CD4-positive, alpha-beta T cell (primary cell): Measurements from ENCODE around the gene MFAP5. TPM values are rescaled to one million over a fixed set of nuclear protein-coding genes. Genes with fewer than 3 reads are reported as not detected.

ENCODE experiments used
- ATAC-seq: fragments of 200-7000 bp; cut with Tn5 transposase; one replicate; pipeline ENCODE4 v1.10.0; 2022; ENCODE audit warnings: mild to moderate bottlenecking; ENCODE audit not compliant: poor library complexity
- CTCF ChIA-PET: fragments of 350-600 bp; sonication (Branson Sonifier 250); formaldehyde crosslinking; loops from one replicate; lab custom pipeline; 2021; ENCODE audit warnings: antibody characterized with exemption, inconsistent platforms; lab: Charles Lee
- POLR2A ChIA-PET: fragments of 350-600 bp; sonication (Branson Sonifier 250); formaldehyde crosslinking; loops from one replicate; lab custom pipeline; 2021; ENCODE audit warnings: antibody characterized with exemption, inconsistent platforms; lab: Charles Lee
- DNase-seq, 14 experiments: peaks; one replicate each; pipeline ENCODE4 v3.0.0-alpha.2; 2013 to 2020; ENCODE audit warnings: mixed read lengths in 2 of 14
- H3K27ac ChIP-seq, 2 donors: one replicate each; pipeline versions ENCODE4 v1.5.1 to v1.7.0; 2013; ENCODE audit warnings: low read length in 2 of 2, low read depth in 1 of 2, mild to moderate bottlenecking in 1 of 2
- H3K27me3 ChIP-seq, 2 experiments: 1 replicate in 1 of 2; 2 replicates in 1 of 2; pipeline versions ENCODE4 v1.6.1 to v1.7.0; 2013; ENCODE audit warnings: low read length in 2 of 2, control low read depth in 1 of 2, mild to moderate bottlenecking in 1 of 2, moderate library complexity in 1 of 2; ENCODE audit not compliant: insufficient read depth in 2 of 2, control insufficient read depth in 1 of 2
- H3K36me3 ChIP-seq: one replicate; pipeline ENCODE4 v1.6.1; 2013; ENCODE audit warnings: low read length, control low read depth; ENCODE audit not compliant: insufficient read depth
- H3K4me1 ChIP-seq: one replicate; pipeline ENCODE4 v1.6.1; 2013; ENCODE audit warnings: low read length, control low read depth; ENCODE audit not compliant: insufficient read depth
- H3K4me3 ChIP-seq: one replicate; pipeline ENCODE4 v1.5.1; 2013; ENCODE audit warnings: mild to moderate bottlenecking, low read length, moderate library complexity
- H3K9me3 ChIP-seq, 2 experiments: 1 replicate in 1 of 2; 2 replicates in 1 of 2; pipeline versions ENCODE4 v1.6.1 to v1.7.0; 2013; ENCODE audit warnings: low read length in 2 of 2, mild to moderate bottlenecking in 2 of 2, control low read depth in 1 of 2, moderate library complexity in 1 of 2; ENCODE audit not compliant: control insufficient read depth in 1 of 2, insufficient read depth in 1 of 2
- H3K27ac Mint-ChIP-seq: one replicate; pipeline ENCODE4 v1.8.0; 2020; ENCODE audit warnings: mixed read lengths
- H3K27me3 Mint-ChIP-seq: one replicate; pipeline ENCODE4 v1.8.0; 2021; ENCODE audit warnings: mixed read lengths
- H3K36me3 Mint-ChIP-seq: one replicate; pipeline ENCODE4 v1.8.0; 2021; ENCODE audit warnings: low read depth, mixed read lengths
- H3K4me1 Mint-ChIP-seq: one replicate; pipeline ENCODE4 v1.8.0; 2021; ENCODE audit warnings: low read depth, mixed read lengths
- H3K4me3 Mint-ChIP-seq: one replicate; pipeline ENCODE4 v1.8.0; 2020; ENCODE audit warnings: mild to moderate bottlenecking, mixed read lengths
- H3K9me3 Mint-ChIP-seq: one replicate; pipeline ENCODE4 v1.8.0; 2020; ENCODE audit warnings: mixed read lengths
- CTCF ChIP-seq: fragments of 200-600 bp; IDR thresholded peaks from one replicate; pipeline ENCODE4 v1.8.0; 2022; ENCODE audit warnings: antibody characterized with exemption, mild to moderate bottlenecking
- intact Hi-C, 2 experiments: fragments of 100-400 bp; cut with DNase I in 1 of 2; cut with micrococcal nuclease in 1 of 2; formaldehyde crosslinking; loops; one replicate each; pipeline versions ENCODE4 v1.15.1 to v1.9.0; 2023 to 2025; cut with DNase I, micrococcal nuclease
- total RNA-seq, 174 experiments: library from RNA in 2 of 174; stranded (reverse) in 2 of 174; gene quantifications; one replicate each; pipeline ENCODE4 v1.2.3 and lab custom pipeline; 2021 to 2026

MFAP5 gene
- total RNA-seq, 2 experiments from 2014 or later: not detected

GRCh38 chr12:8661016-8661415, 1.6 kb downstream of the MFAP5 start:
- no peaks in the 10 kb centered on the region for H3K36me3 Mint-ChIP-seq
- no peak for ATAC-seq
- POLR2A ChIA-PET: no interaction called here

GRCh38 chr12:8658346-8658745, 4.3 kb downstream of the MFAP5 start:
- no peaks in the 10 kb centered on the region for H3K4me1 Mint-ChIP-seq
- POLR2A ChIA-PET: no interaction called here
- no peaks in the 10 kb centered on the region for H3K27me3 Mint-ChIP-seq
- no peak overlapping the region for H3K4me3 Mint-ChIP-seq
- DNase-seq (no peak), ATAC-seq (no peak)
- Histone ChIP-seq H3K4me1 (no peaks in the 10 kb centered on the region), H3K27ac (no peak overlapping the region), H3K36me3 (no peaks in the 10 kb centered on the region), H3K27me3 (no peaks in the 10 kb centered on the region), H3K9me3 (peaks cover 0 to 5% of the 10 kb centered on the region in 2 experiments), H3K4me3 (no peak overlapping the region)
- no peak overlapping the region for H3K27ac Mint-ChIP-seq
- intact Hi-C loops: no loop called here
- TF ChIP-seq CTCF: no peak
- CTCF ChIA-PET: interaction anchor here (0.6 kb wide), 1 partner anchor 9 kb away, joined by 3 read pairs; no protein-coding TSS in a partner anchor
- H3K9me3 Mint-ChIP-seq: no peaks in the 10 kb centered on the region
- no peaks in the 10 kb centered on the region for H3K36me3 Mint-ChIP-seq

More at GRCh38 chr12:8661016-8661415, 1.6 kb downstream of the MFAP5 start:
- H3K4me1 ChIP-seq: no peaks in the 10 kb centered on the region
- Mint-ChIP-seq H3K27me3 (peaks cover 5% of the 10 kb centered on the region), H3K4me1 (no peaks in the 10 kb centered on the region), H3K9me3 (no peaks in the 10 kb centered on the region), H3K4me3 (no peak overlapping the region), H3K27ac (no peak overlapping the region)
- H3K36me3 ChIP-seq: no peaks in the 10 kb centered on the region
- no peak overlapping the region for H3K4me3 ChIP-seq
- H3K27me3 ChIP-seq: no peaks in the 10 kb centered on the region
- H3K9me3 ChIP-seq: peaks cover 0 to 5% of the 10 kb centered on the region in 2 experiments
- intact Hi-C loops: no loop called here
- DNase-seq: no peak
- CTCF ChIA-PET: interaction anchor here (0.7 kb wide), 1 partner anchor 14 kb away, joined by 3 read pairs; no protein-coding TSS in a partner anchor
- no peak overlapping the region for H3K27ac ChIP-seq
- no peak for TF ChIP-seq CTCF

GRCh38 chr12:8655421-8655820, 7.2 kb downstream of the MFAP5 start:
- H3K36me3 Mint-ChIP-seq: no peaks in the 10 kb centered on the region
- no peak overlapping the region for H3K27ac ChIP-seq
- H3K36me3 ChIP-seq: no peaks in the 10 kb centered on the region
- intact Hi-C loops: no loop called here
- ATAC-seq: no peak
- no peaks in the 10 kb centered on the region for H3K4me1 Mint-ChIP-seq
- peaks cover 0 to 5% of the 10 kb centered on the region in 2 experiments for H3K9me3 ChIP-seq
- ChIA-PET CTCF (no interaction called here), POLR2A (interaction anchor here (1.0 kb wide), 1 partner anchor 394 kb away, joined by 3 read pairs; no protein-coding TSS in a partner anchor)
- H3K4me1 ChIP-seq: no peaks in the 10 kb centered on the region
- no peaks in the 10 kb centered on the region for H3K27me3 Mint-ChIP-seq
- no peak overlapping the region for H3K4me3 Mint-ChIP-seq
- no peak overlapping the region for H3K27ac Mint-ChIP-seq
- TF ChIP-seq CTCF: no peak
- no peaks in the 10 kb centered on the region for H3K9me3 Mint-ChIP-seq
- DNase-seq: no peak
- no peaks in the 10 kb centered on the region for H3K27me3 ChIP-seq
- no peak overlapping the region for H3K4me3 ChIP-seq
